ENCODE results near the gene CCSER1. TPM values are rescaled to one million over a fixed set of nuclear protein-coding genes. Genes with fewer than 3 reads are reported as not detected.
"Not testable (repeated sequence)": the region's sequence is repeated elsewhere in the genome, so short reads cannot be mapped to it uniquely, and the experiment has no call there.

The CCSER1 gene
- total RNA-seq, 1 experiment from 2014 or later = 23.1 TPM

DNA sequence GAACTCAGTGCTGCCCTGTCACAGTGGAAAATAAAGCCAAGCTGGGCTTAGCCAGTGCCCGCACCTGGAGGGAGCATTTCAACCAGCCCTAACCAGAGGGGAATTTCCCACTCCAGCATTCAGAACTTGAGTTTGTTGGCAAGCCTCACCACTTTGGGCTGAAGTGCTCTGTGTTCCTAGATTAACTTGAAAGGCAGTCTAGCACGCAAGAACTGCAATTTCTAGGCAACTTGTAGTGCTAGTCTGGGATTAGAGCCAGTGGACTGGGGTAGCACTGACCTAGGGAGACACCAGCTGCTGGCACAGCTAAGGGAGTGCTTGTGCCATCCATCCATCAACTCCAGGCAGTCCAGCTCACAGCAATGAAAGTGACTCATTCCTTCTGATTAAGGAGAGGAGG is 1115.9 kb downstream of the CCSER1 start:
- in situ Hi-C loops (cut with HindIII; ENCODE audit: low pct_unique_long_range_greater_than_20kb, low sequenced_read_pairs) = no loop called here
- no peak for DNase-seq (ENCODE audit: low read depth, low spot score)

DNA sequence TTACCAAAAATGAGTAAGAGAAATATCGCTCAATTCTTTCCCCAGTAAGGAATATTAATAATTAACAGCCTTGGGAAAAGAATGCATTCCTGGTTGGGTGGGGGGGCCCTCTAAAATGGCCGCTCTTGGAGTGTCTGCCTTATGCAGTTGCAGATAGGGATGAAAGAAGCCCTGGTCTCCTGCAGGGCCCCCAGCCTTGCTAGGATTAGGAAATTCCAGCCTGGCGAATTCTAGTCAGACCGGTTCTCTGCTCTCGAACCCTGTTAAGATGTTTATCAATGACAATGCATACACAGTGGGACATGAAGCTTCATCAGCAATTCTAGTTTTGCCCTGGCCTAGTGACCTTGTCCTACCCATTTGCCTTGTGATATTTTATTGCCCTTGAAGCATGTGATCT is 1128.8 kb downstream of the CCSER1 start:
- in situ Hi-C loops (cut with HindIII; ENCODE audit: low pct_unique_long_range_greater_than_20kb, low sequenced_read_pairs) = no loop called here
- no peak for DNase-seq (ENCODE audit: low read depth, low spot score)

DNA sequence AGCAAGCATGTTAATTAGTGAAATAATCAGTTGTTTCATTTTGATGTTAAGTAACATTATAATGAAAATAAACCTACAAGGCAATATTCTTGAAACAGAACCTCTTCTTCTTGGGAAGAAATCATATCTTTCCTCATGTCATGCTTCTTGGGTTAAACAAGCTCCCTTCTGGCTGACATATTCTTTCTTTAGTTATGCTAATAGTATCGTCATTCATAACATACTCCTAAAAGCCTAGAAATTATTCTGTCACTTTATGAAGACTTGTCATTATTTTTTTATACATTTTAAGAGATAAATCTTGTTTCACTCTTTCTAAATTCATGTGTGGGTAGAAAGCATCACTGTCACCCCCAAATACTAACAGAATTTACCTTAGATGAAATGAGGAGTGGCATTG is 1129.6 kb downstream of the CCSER1 start:
- in situ Hi-C loops (cut with HindIII; ENCODE audit: low pct_unique_long_range_greater_than_20kb, low sequenced_read_pairs) = no loop called here
- no peak for DNase-seq (ENCODE audit: low read depth, low spot score)

DNA sequence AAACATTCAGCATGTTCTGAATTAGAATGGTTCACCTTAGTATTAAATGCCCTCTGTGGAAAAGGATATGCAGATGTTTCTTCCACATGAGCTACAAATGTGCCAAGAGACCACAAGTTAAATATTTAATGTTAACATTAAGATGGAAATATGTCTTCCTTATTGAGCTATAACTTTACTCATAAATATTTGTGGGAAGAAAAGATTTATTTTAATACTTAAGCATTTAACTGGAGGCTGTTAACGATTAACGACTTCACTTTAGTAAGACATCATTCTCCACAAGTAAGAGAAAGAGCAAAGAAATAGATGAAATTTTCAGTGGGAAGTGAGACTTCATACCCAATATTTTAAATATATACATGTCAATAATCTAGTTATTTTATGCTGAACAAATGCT is 1130.5 kb downstream of the CCSER1 start:
- no peak for DNase-seq (ENCODE audit: low read depth, low spot score)
- in situ Hi-C loops (cut with HindIII; ENCODE audit: low pct_unique_long_range_greater_than_20kb, low sequenced_read_pairs) = no loop called here

DNA sequence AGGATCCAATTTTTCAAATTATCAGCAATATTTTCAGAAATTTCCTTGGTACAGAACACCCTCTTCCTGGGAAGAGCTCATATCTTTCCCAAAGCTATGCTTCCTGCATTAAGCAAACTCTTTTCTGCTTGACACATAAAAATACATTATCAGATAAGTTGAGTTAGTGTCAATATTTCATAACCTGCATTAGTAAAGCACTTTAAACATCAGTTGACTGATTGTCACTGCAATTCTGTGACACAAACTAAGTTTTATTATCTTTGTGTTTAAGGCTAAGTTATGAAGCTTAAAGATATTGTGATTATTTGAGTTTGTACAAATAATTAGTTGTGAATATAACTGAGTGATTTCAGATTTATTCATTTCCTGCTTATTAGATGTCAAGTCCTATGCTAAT is 1131.1 kb downstream of the CCSER1 start:
- in situ Hi-C loops (cut with HindIII; ENCODE audit: low pct_unique_long_range_greater_than_20kb, low sequenced_read_pairs) = no loop called here
- no peak for DNase-seq (ENCODE audit: low read depth, low spot score)

DNA sequence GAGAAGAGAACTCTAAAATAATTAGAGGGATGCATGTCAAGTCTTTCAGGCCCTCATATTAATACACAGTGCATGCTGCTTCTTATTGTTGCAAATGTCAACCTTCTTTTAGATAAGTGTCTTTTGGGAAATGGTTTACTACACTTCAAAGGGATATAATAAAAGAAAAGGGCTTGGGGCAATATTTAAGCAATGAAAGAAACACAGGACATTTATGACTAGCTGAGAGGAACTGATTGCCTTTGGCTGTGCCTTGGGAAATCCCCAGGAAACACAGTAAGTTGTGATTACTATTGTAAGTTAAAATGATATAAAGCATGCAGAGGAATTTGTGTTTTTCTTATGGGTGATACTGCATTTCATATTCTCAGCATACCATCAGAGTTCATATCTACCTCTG is 1140.3 kb downstream of the CCSER1 start:
- no peak for DNase-seq (ENCODE audit: low read depth, low spot score)
- in situ Hi-C loops (cut with HindIII; ENCODE audit: low pct_unique_long_range_greater_than_20kb, low sequenced_read_pairs) = no loop called here

DNA sequence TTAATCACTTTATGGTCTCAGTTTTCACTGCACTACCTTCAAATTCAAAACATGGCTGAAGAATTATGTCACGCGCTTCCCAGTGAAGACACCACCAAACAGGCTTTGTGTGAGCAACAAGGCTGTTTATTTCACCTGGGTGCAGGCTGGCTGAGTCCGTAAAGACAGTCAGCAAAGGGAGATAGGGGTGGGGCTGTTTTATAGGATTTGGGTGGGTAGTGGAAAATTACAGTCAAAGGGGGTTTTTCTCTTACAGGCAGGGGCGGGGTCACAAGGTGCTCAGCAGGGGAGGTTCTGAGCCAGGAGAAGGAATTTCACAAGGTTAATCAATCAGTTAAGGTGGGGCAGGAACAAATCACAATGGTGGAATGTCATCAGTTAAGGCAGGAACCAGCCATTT is 1141.3 kb downstream of the CCSER1 start:
- DNase-seq (ENCODE audit: low read depth, low spot score); in situ Hi-C loops (cut with HindIII; ENCODE audit: low pct_unique_long_range_greater_than_20kb, low sequenced_read_pairs): not testable (repeated sequence)

DNA sequence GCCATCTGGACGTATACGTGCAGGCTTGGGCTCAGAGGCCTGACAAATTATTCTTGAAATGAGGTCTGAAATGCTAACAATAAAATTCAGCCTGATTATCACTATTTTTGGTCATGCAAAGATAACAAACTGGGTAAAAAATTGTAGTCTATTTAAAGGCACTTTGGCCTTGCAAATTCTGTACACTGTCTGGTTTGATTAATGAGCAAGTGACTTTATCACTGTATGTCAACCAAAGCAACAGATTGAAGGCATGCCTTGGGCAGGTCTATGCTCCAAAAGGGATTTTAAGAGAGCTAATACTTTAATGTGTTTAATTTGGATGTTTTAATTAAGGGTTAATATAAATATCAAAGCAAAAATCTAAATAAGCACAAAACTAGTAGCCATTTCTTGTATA is 1141.7 kb downstream of the CCSER1 start:
- DNase-seq (ENCODE audit: low read depth, low spot score) = no peak
- in situ Hi-C loops (cut with HindIII; ENCODE audit: low pct_unique_long_range_greater_than_20kb, low sequenced_read_pairs) = no loop called here

DNA sequence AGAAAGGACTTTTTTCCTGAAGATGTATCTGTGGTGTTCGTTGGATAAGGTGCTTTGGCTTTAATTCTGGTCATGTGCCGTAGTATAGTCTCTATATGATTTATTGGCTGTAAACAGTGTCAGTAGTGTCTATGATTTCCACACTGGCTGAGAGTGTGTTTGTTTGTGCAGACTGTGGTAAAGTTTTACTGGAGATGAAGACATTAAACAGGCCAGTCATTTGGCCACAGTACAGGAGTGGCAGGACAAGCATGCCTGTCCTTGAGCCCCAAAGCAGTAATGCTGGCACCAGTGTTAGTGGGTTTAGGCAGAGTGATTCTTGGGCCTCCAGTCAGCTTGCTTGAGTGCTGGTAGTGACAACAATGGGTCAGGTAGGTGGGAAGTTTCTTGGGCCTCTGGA is 1152.7 kb downstream of the CCSER1 start:
- no peak for DNase-seq (ENCODE audit: low read depth, low spot score)
- in situ Hi-C loops (cut with HindIII; ENCODE audit: low pct_unique_long_range_greater_than_20kb, low sequenced_read_pairs) = no loop called here

DNA sequence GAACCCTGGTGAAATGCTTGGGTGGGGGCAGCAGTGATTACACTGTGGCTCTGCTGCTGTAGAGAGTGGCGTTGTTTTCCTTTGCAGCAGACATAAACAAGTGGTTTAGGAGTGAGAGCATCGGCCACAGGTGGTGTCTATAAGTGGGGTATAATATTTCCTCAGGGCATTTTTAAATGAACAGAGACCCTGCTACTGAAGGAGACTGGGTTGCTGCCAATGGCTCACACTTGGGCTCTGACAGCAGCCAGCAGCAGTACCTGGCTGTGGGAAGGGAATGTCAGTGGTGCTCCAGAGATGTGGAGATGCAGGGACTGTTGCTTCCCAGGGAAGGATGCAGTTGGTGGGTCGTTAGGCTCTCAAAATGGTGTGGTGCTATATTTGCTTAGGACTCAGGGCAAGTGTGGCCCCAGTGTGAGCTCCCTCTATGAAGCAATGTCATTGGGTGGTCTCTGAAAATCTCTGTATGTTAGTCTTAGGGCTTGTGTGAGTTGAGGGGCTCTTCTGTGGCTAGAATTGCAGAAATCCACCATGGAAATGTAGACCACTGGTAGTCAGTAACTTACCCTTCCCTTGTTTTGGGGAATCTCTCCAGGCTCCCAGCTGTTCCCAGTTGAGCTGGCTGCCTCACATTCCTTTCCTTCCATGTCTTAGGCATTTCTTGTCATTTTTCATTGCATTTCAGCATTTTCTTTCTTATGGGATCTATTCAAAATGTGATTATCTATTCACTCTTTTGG is 1153.5 kb downstream of the CCSER1 start:
- DNase-seq (ENCODE audit: low read depth, low spot score) = no peak
- in situ Hi-C loops (cut with HindIII; ENCODE audit: low pct_unique_long_range_greater_than_20kb, low sequenced_read_pairs) = no loop called here

DNA sequence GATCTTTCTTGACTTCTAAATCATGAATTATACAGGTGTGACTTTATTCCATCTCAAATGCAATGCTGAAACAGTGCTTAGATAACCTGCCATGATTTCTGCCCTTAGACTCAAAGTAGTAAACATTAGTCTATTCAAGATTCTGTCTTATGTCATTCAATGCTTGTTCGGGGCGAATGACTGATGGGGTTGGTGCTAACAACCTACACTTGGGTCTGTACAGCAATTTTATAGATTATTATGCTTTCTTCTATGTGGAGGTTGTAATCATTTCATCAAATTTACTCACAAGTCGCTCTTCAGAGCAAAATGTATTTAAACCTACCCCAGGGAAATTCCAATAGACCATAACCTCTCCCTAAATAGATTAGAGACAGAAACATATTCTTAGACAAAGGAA is 1155.0 kb downstream of the CCSER1 start:
- DNase-seq (ENCODE audit: low read depth, low spot score) = no peak
- in situ Hi-C loops (cut with HindIII; ENCODE audit: low pct_unique_long_range_greater_than_20kb, low sequenced_read_pairs) = no loop called here

DNA sequence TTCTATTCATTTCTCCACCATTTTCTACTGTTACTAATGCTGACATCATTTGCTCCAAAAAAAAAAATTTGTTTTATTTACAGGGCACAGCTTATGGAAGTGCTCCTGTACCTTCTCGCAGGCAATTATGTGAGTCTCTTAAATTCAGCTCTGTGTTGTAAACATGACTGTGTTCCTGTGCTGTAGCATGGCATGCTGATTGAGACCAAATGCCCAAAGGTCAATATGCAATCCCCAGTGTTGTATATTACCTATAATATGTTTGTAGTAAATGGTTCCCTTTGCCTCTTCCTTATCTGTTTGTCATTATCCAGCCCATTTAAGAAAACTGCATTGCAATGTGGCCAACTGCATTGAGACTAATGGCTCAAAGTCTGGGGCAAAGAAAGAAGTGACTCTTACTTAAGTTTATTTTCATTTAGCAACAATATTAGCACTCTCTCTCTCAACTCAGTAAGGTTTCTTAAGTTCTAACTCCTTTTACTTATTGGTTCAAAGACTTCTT is 1156.6 kb downstream of the CCSER1 start:
- in situ Hi-C loops (cut with HindIII; ENCODE audit: low pct_unique_long_range_greater_than_20kb, low sequenced_read_pairs) = no loop called here
- no peak for DNase-seq (ENCODE audit: low read depth, low spot score)

DNA sequence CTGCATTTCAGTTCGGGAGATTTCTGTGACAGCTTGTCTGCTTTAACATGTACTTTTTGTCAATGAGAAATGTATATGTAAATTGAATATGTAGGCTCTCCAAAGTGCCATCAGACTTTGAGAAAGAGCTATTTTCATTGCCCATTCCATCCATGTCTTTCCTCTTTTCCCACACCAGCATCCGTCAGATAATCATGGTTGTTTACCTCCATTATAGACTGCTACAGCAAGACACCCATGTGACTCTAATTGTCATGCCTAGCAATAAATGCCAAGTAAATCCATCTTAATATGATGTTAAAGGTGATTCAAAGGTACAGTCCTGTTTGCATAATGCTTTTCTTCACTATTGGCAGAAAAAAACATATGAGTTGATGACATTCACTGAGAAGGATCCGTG is 1157.3 kb downstream of the CCSER1 start:
- in situ Hi-C loops (cut with HindIII; ENCODE audit: low pct_unique_long_range_greater_than_20kb, low sequenced_read_pairs) = no loop called here

DNA sequence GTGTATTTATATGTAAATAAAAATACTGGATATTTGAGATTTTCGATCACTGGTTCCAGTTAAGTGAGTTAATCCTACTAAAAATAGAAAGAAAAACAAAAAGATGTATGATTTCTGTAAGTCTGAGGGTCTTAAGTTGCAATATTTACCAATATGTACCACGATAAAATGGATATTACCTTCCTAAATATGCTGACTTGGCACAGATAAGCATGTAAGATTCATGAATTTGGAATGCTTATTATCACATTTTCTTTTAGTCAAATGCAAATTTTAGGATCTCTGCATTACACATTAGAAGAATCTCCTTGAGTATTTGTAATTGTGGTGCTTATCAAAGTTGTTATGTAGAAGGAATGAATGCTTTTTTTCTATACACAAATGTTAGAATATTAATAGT is 1158.3 kb downstream of the CCSER1 start:
- in situ Hi-C loops (cut with HindIII; ENCODE audit: low pct_unique_long_range_greater_than_20kb, low sequenced_read_pairs) = no loop called here
- DNase-seq (ENCODE audit: low read depth, low spot score) = no peak

More for the DNA sequence above, 1157.3 kb downstream of the CCSER1 start:
- DNase-seq (ENCODE audit: low read depth, low spot score) = no peak

DNA sequence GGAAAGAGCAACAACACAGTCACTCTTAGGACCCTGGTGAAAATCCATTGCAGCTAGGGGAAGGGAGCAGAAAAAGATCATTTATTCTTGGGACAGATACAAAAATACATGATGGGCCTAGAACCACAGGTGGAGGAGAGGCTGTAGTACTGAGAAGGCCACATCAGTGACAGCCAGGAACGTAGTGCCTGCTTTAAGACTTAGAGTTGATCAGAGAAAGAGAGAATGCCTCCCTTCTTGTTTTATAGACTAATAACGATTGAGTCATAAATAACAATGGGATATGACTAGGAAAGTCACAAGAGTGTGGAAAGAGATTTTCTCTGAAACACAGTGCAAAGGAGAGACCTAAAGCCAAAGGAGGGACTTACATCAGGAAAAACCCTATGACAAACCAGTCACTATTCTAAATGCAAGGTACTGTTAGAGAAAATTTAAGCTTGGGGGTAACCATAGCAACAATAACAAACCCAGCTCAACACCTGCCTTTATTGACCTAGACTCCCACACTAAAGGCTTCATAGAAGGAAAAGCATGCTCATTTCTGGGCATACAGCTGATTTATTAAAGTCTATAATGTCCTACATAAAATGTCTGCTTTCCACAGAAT is 1161.6 kb downstream of the CCSER1 start:
- DNase-seq (ENCODE audit: low read depth, low spot score) = no peak
- in situ Hi-C loops (cut with HindIII; ENCODE audit: low pct_unique_long_range_greater_than_20kb, low sequenced_read_pairs) = no loop called here

DNA sequence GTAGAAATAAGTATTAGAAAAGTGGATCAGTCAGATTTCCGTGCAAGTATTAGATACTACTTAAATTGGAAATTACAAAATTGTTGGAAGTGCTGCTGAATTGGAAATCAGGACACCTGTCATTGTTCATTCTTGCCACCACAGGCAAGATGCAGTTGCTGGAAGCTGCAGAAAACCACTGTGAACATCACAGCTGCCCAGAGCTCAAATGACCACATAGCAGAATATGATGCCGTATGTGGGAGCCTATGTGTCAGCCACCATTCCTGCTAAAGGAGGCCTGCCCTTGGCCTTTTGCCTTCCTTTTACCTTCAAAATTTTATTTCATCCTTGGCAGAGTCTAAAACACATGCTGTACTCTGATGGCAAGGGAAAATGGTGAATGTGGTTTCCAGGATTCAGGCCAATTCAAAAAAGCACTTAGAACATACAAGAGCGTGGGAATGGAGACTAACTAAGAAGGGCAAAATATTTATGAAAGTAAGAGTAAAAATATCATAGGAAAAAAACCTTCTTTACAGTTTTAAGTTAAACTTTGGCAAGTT is 1171.0 kb downstream of the CCSER1 start:
- no peak for DNase-seq (ENCODE audit: low read depth, low spot score)
- in situ Hi-C loops (cut with HindIII; ENCODE audit: low pct_unique_long_range_greater_than_20kb, low sequenced_read_pairs) = no loop called here

DNA sequence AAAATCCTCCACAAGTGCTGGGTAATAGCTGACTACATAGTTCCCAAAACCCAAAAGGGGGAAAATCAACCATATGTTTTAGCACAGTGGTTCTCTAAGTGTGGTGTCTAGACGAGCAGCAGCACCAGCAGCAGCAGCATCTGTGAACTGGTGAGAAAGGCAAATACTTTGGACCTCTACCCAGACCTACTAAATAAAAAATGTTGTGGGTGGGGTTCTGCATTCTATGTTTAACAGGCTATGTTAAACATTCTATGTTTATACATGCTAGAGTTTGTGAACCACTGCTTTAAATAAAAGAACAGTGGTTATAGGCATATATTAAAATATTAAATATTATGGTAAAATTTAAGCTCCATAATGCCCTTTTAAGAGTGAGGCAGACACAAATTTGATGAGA is 1171.6 kb downstream of the CCSER1 start:
- no peak for DNase-seq (ENCODE audit: low read depth, low spot score)
- in situ Hi-C loops (cut with HindIII; ENCODE audit: low pct_unique_long_range_greater_than_20kb, low sequenced_read_pairs) = no loop called here

DNA sequence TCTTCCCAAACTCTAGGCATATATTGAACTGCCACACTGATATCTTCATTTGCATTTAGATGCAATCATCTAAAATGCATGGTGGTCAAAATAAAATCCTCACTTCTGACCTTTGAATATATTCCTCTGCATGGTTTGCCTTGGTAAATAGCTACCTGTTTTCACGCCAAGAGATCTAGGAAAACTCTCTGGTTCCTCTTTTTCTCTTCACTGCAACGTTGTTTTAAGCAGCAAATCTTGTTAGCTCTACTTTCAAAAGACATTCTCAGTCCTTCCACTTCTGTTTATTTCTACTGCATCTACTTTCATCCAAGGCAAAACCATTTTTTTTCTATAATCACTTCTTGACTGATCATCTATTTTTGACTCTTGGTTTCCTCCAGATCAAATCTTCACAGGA is 1174.9 kb downstream of the CCSER1 start:
- in situ Hi-C loops (cut with HindIII; ENCODE audit: low pct_unique_long_range_greater_than_20kb, low sequenced_read_pairs) = no loop called here
- DNase-seq (ENCODE audit: low read depth, low spot score) = no peak

DNA sequence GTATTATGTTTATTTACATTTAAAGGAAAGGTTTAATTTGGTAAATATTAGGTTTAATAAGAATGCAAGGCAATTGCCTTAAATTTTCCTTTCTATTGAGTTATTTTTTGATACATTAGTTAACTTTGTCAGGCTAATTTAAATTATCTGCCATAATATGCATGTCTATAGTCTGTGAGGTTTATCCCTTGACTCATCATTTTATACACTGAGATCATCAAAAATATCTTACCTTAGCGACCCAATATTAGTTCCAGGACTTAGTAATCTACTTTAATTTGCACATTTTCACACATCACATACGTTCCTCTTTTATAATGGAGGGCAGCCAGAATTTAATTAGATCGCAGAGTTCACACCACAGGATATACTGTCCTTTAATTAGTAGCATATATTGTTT is 1177.1 kb downstream of the CCSER1 start:
- DNase-seq (ENCODE audit: low read depth, low spot score) = no peak
- in situ Hi-C loops (cut with HindIII; ENCODE audit: low pct_unique_long_range_greater_than_20kb, low sequenced_read_pairs) = no loop called here

Data from SK-MEL-5 (cell line).